Stimulated activated CD8-positive, alpha-beta memory T cell treated with anti-CD3 and anti-CD28 coated beads, Interleukin-15, amount 100 ng/mL, for 24 hours (primary cell): Measurements from ENCODE around the gene BAD.
A peak's percentile ranks its signal among the peaks of the same experiment; 100 is the strongest.

Source experiments
- DNase-seq: peaks from one replicate; pipeline ENCODE4 v3.0.0-alpha.2; 2020; ENCODE audit warnings: low read depth

Gene BAD

GRCh38 chr11:64275841-64276240 is 8.6 kb downstream of the BAD start:
- no peak for DNase-seq

GRCh38 chr11:64275031-64275800 is 9.2 kb downstream of the BAD start:
- no peak for DNase-seq

- DNase-seq, result peak; percentile 92
Measured at GRCh38 chr11:64269540-64270220, 14.8 kb downstream of the BAD start.

GRCh38 chr11:64268893-64269539 is 15.4 kb downstream of the BAD start:
- no peak for DNase-seq

GRCh38 chr11:64268025-64268892 is 16.2 kb downstream of the BAD start:
- DNase-seq, result no peak

- DNase-seq, result no peak
Measured at GRCh38 chr11:64267207-64267945, 17.1 kb downstream of the BAD start.

GRCh38 chr11:64266339-64266738 is 18.1 kb downstream of the BAD start:
- DNase-seq, result no peak

GRCh38 chr11:64265176-64266160 is 19.0 kb downstream of the BAD start:
- no peak for DNase-seq

GRCh38 chr11:64264371-64264852 is 20.1 kb downstream of the BAD start:
- no peak for DNase-seq

- no peak for DNase-seq
Measured at GRCh38 chr11:64263947-64264317, 20.5 kb downstream of the BAD start.

- DNase-seq, result no peak
Measured at GRCh38 chr11:64263021-64263946, 21.2 kb downstream of the BAD start.

GRCh38 chr11:64262271-64263002 is 22.0 kb downstream of the BAD start:
- no peak for DNase-seq

- no peak for DNase-seq
Measured at GRCh38 chr11:64261556-64262080, 22.8 kb downstream of the BAD start.

GRCh38 chr11:64260147-64260708 is 24.2 kb downstream of the BAD start:
- DNase-seq, result no peak

- DNase-seq, result no peak
Measured at GRCh38 chr11:64259533-64260067, 24.9 kb downstream of the BAD start.

- no peak for DNase-seq
Measured at GRCh38 chr11:64258946-64259532, 25.4 kb downstream of the BAD start.

GRCh38 chr11:64258356-64258755 is 26.1 kb downstream of the BAD start:
- no peak for DNase-seq
